Activated effector memory CD4-positive, alpha-beta T cell treated with anti-CD3 and anti-CD28 coated beads, Interleukin-2, amount 50 U/mL, for 16 hours (primary cell): ENCODE results near the gene TAX1BP3.
"Not testable (repeated sequence)": the region's sequence is repeated elsewhere in the genome, so short reads cannot be mapped to it uniquely, and the experiment has no call there.

Experiments used
- DNase-seq: peaks from one replicate; pipeline ENCODE4 v3.0.0-alpha.2; 2020

The TAX1BP3 gene, protein sequence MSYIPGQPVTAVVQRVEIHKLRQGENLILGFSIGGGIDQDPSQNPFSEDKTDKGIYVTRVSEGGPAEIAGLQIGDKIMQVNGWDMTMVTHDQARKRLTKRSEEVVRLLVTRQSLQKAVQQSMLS

DNA sequence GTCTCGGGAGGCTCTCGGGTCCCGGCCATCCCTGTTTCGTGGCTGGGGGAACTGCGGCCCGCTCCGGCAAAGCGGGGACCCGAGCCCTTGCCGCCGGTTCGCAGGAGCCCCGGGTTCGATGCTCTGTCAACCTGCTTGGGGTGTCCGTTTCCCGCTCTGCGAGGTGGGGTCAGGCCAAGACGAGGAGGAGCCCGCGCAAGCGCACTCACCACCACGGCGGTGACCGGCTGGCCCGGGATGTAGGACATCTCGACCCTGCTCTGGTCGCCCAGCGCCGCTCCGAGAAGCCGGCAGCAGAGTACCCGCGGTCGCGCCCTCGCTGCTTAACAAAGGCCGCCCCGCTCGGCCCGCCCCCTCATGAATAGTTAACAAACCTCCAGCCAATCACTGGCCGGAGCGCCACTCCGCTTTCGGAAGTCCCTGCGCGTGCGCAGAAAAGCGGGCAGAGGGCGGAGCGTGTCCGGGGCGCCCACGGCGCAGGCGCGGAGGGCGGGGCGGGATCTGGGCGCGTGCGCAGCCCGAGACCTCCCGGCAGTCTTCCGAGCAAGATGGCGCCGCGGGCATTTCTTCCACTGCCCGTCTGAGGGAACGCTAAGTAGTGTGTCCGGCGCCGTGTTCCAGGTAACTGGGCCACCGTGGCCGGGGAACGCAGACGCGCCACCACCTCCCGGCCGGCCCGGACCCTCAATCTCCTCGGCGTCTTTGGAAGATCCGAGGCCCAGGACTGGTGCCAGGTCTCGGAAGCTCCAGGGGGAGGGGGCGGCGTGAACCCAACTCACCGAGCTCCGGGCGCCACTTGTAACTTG, at the start of gene TAX1BP3, which contains the start of gene EMC6:
TAX1BP3 (minus strand) TSS at position 300 of the 806 bp plus-strand sequence; CDS start at position 248, 52 bp downstream.
EMC6 (plus strand) TSS at position 534 of the 806 bp plus-strand sequence. CDS start 335 bp downstream, outside the sequence.
- DNase-seq, result peak; percentile 99

DNA sequence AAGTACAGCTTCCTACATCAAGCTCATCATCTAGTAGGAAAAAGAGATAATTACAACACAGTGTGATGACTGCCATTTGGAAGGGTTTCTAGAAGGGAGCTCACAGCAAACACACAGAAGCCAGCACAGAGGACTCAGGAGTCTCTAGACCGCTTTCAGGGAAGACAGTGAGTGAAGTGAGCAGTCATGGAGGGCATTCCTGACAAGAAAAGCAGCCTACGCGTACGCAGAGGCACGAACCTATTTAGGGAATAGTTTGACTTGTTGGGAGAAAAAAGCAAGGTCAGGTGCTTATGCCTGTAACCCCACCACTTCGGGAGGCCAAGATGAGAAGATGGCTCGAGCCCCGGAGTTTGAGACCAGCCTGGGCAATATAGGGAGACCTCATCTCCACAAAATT, 46.9 kb upstream of the TAX1BP3 start:
- no peak for DNase-seq

DNA sequence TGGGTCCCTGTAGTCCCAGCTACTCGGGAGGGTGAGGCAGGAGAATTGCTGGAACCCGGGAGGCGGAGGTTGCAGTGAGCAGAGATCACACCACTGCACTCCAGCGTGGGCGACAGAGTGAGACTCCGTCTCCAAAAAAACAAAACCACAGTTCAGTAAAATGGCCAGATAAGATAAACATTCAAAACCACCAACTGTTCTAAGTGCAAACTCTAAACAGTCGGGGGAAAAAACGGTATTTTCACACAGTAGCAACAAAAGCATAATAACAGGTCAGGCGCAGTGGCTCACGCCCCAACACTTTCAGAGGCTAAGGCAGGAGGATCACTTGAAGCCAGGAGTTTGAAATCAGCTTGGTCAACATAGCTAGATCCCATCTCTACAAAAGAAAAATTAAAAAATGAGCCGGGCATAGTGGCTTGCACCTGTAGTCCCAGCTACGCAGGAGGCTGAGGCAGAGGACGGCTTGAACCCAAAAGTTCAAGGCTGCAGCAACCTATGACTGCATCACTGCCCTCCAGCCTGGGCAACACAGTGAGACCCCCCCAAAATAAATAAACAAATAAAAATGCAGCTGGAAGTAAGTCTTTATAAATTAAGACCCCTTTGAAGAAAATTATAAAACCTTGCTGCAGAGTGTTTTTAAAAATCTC, 44.6 kb upstream of the TAX1BP3 start:
- peak; percentile 69 for DNase-seq

DNA sequence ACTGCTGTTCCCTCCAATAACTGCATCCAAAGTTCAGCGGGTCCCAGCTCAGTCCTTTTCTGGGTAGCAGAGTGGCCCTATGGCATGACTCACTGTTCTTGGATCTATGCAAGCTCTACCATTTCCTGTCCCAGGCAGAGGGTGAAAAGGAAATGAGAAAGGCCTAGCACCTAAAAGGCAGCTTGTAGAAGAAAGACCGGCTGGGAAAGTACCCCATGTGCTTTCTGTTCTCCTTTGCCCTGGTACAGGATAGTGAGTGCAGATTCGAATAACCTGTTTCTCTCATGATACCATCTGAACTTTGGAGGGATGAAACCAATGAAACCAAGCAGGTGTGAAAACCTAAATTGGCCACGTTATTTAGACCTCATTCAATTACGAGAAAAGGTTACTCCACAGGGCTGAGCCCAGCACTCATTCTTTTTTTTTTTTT, 42.6 kb upstream of the TAX1BP3 start:
- peak; percentile 86 for DNase-seq

DNA sequence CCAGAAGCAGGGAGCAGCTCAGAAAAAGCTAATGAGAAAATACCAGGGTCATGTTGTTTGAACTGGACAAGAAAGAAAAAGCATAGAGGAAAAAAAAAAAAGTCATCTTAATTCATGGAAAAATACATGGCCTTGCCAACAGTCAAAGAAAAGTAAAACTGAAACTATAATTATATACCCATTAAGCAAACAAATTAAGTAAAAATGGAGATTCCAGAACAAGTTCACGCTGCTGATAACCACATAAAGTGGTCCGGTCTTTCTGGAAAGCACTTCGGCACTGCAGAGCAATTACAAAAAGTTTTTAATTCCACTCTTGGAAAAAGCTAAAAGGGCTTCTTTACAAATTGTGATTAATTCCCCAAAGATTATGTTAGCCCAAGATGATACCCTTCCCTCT, 40.0 kb upstream of the TAX1BP3 start:
- DNase-seq, result no peak

DNA sequence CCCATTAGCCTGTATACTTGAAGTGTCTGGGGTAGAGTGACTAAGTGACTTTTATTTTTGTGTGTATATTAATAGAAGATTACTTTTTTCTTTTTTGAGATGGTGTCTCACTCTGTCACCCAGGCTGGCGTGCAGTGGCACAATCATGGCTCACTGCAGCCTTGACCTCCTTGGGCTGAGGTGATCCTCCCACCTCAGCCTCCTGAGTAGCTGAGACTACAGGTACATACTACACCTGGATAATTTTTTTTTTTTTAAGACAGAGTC, 37.3 kb upstream of the TAX1BP3 start:
- not testable (repeated sequence) for DNase-seq

DNA sequence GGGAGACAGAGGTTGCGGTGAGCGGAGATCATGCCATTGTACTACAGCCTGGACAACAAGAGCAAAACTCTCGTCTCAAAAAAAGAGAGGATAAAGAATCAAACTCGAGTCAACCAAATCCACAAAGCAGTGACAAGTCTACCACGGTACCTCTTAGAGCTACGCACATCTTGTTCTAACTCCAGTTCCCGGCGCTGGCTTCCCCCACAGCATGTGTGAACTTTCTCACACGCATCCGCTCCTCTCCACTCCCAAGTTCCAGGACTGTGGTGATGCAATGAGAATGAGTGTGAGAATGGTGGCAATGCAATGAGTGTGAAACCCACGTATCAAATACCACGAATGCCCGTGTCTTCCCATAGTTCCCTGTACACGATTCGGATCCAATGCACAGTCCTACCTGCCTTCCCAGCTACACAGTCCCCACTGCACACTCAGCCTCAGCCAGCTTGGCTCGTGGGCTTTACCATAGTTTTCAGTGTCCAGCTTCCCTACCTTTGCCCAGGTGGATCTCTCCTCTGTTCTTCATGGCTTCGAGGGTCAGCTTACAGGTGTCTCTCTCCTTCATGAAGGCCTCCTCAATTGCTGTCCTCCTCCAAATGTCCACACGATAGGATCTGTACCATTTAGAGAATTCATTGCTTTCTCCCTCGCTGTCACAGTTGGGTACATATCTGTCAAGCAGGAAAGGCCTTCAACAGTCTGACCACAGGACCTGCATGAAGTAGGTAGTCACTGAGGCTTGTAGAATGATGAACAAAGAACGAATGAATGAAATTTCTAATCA, 36.7 kb upstream of the TAX1BP3 start:
- no peak for DNase-seq

DNA sequence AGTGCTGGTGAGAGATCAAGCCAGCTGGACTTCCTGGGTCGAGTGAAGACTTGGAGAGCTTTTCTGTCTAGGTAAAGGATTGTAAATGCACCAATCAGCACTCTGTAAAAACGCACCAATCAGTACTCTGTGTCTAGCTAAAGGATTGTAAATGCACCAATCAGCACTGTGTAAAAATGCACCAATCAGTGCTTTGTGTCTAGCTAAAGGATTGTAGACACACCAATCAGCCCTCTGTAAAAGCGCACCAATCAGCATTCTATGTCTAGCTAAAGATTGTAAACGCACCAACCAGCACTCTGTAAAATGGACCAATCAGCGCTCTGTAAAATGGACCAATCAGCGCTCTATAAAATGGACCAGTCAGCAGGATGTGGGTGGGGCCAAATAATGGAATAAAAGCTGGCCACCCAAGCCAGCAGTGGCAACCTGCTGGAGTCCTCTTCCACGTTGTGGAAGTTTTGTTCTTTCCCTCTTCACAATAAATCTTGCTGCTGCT, 33.7 kb upstream of the TAX1BP3 start:
- not testable (repeated sequence) for DNase-seq

DNA sequence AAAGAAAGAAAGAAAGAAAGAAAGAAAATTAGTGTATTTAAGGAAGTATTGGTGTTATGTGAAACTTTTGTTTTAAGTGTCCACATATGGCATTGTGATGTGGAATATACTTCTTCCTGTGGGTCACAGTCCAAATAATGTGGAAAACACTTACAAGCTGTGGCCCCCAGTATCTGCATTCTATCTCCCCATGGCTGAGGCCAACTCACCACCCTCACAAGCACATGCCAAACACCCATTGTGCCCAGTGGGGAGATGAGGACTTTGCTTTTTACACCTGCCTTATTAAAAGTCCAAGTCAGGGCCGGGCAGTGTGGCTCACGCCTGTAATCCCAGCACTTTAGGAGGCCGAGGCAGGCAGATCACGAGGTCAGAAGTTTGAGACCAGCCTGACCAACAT, 31.6 kb upstream of the TAX1BP3 start:
- no peak for DNase-seq

DNA sequence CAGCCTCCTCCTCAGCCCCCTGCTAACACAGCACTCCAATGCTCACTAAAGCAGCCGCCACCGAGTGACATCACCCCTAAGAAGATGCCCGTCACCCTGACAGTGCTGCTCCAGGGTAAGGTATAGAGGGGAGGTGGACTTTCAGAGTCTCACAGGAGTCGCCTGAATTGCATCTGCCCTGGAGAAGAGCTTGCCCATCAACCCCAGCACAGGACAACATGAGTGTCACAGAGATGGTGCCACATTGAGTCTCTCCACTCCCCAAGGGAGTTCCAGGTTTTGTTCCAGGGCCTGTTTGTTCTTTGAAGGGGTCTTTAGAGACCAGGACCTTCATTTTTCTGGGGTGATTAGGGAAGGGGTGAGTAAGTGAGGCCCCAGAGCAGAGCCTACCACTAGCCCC, 29.8 kb upstream of the TAX1BP3 start:
- DNase-seq, result no peak

DNA sequence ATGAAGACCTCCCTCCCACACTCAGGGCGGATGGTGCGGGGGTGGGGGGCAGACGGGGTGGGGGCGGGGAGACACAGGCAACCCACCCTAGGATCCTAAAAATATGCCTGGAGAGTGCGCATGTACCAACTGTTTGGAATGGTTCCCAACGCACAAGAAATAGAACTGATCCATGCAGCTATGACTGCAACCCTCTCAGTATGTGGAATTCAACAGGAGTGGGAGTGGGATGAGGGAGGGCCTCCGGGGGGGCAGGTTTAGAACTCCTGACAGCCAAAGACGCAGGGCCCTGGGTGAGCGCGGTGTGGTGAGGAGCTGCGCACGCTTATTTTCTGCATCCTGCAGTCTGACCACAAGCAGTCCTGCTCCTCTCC, 28.7 kb upstream of the TAX1BP3 start:
- no peak for DNase-seq

DNA sequence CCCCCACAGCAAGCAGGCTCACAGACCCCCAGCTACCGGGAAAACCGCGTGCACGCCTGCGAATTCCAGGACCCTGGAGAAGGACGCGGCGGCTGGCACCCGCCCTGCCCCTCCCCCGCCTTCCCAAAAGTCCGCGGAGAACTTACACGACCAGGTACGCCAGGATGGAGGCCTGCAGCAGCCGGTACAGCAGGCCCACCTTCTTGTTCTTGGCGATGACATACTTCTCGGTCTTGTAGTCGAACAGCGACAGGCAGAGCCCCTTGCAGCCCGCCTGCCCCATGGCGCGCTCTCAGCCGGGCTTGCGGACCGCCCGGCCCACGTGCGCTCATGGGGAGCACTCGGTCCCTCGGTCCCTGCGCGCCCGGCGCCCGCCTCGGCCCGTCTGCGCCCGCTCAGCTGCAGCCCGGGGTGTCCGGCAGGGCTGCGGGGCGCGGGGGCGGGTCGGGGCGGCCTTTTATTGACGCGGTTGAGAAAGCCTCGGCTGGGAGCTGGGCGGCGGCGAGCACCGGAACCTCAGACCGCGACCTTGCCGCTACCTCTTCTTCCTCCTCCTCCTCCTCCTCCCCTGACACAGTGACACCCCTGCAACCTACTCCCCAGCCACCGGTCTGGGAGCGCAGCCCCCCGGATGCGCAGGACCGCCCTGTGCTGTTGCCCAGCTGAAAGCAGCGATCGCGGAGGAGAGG, 27.5 kb upstream of the TAX1BP3 start, which contains the start of gene P2RX5:
P2RX5 (minus strand) TSS at position 433 of the 689 bp plus-strand sequence; CDS start at position 283, 150 bp downstream.
- peak; percentile 74 for DNase-seq

DNA sequence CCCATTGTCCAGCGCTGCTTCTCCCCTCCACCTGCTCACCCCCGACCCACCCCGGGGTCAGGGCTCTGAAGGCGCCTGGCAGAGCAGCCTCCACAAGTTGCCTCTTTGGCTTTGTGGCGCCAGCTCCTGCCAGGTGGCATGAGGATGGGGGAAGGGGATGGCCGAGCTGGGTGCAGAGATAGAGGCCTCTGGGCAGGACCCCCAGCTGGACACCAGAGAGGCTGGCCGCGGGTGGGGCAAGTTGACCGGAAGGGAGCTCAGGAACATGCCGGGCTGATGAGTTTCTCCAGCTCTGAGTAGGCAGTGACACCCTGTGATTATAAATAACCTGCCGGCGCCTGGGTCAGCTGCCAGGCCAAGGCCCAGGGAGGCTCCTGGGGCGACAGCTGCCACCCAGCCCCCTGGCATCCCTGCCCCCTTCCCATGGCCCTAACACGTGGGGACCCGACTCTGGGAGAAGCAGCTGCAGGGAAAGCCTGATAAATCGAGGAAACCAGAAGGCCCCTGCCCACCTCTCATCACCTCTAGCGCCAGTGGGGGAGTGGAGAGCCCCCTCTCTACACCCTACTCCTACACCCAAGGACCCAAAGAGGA, 26.8 kb upstream of the TAX1BP3 start:
- DNase-seq, result no peak

DNA sequence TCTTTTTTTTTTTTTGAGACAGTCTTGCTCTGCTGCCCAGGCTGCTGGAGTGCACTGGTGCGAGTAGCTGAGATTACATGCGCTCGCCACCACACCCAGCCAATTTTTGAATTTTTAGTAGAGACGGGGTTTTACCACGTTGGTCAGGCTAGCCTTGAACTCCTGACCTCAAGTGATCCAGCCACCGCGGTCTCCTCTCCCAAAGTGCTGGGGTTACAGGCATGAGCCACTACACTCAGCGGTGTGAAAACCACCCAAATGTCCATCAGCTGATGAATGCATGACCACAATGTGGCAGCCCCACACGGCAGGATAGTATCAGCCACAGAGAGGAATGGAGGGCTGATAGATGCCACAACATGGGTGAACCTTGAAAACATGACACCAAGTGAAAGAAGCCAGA, 25.5 kb upstream of the TAX1BP3 start:
- DNase-seq, result no peak

DNA sequence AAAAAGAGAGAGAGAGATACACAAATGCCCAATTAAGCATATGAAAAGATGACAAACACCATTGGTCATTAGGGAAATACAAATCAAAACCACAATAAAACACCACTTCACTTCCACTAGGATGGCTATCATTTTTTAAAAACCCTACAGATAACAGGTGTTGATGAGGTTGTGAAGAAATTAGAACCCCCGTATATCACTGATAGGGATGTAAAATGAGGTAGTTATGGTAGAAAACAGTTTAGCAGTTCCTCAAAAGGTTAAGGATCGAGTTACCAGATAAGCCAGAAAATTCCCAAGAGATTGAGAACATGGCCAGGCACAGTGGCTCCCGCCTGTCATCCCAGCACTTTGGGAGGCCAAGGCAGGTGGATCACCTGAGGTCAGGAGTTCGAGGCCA, 24.8 kb upstream of the TAX1BP3 start:
- no peak for DNase-seq

DNA sequence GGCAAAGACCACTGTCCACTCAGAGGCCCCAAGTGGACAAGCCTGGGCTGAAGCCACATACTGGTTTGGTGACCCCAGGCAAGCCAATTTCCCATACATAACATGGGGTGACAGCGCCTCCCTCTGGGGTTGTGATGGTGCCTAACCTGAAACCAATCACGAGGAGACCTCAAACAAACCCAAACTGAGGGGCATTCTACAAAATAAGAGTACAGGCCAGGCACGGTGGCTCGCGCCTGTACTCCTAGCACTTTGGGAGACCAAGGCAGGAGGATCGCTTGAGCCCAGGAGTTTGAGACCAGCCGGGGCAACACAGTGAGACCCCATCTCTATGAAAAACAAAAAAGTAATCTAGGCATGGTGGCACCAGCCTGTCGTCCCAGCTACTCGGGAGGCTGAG, 24.0 kb upstream of the TAX1BP3 start:
- DNase-seq, result no peak

DNA sequence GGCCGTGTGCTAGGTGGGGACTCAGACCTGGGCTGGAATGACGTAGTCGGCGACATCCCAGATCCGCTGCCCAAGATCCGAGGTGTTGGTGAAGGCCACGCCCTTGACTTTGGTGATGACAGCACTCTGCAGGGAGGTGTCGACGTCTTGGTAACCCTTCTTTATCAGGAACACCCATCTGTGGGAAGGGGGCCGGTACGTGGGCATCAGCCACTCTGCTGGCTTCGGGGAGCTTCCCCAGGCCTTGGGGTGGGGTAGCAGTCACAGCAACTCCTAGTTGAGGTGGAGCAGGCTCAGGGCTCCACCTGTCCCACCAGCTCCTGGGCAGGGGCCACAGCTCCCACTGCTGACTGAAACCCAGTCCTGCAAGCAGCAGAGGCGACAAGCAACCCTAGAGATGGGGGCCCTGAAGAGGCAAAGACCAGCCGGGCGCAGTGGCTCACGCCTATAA, 23.3 kb upstream of the TAX1BP3 start:
- no peak for DNase-seq

DNA sequence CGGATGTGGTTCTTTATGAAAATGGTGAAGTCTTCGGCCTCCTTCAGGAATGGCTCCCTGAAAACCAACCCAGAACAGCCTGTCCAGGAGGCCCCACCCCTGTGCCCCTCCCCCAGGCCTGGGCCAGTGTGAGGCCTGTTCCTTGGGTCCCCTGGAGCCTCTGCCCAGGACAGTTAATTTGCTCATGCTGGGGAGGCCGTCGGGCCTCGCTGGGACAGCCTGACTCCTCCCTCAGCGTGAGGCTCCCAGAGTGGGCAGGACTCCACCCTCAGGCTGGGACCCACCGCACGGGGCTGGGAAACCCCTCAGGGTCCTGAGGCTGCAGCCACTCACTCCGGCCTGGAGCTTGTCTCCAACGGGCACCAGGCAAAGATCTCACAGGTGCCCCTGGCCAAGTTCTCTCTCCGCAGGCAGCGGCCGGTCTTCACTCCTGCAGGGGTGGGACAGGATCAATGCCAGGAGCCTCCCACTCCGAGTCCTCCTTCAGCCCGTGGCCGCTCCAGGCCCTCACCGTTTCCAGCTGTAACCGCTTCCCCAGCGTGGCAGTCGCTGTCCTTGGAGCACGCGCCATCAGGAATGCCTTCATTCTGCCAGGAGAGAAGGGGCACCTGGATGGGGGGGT, 21.8 kb upstream of the TAX1BP3 start:
- DNase-seq, result no peak

DNA sequence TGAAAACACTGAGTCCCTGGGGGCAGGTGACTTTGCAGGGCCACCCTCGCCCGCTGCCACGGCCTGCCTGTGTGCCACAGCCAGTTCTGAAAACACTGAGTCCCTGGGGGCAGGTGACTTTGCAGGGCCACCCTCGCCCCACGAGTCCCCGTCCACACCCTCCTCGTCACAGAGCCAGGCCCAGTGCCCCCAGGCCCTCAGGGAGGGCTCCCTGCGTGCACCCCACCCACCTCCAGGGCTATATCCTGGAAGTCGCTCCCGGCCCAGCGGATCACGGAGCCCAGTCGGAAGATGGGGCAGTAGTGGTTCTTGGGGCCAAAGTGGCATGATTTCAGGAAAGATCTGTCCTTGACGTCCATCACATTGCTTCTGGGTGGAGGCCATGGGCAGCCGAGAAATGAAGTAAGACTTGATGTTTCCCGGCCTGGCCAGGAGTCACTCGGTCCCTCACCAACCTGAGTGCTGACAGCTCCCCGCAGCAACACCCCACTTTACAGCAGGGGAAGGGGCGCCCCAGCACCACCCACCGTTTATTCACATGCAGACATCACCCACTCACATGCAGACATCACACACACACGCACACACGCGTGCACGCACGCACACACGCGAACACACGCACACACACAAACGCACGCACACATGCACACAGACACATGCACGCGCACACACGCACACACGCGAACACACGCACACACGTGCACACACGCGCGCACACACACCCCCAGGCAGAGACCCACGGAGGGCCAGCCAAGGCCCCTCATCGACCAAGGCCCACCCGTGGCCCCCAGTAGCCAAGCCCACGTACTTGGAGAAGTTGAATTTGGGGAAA, 21.1 kb upstream of the TAX1BP3 start:
- no peak for DNase-seq

DNA sequence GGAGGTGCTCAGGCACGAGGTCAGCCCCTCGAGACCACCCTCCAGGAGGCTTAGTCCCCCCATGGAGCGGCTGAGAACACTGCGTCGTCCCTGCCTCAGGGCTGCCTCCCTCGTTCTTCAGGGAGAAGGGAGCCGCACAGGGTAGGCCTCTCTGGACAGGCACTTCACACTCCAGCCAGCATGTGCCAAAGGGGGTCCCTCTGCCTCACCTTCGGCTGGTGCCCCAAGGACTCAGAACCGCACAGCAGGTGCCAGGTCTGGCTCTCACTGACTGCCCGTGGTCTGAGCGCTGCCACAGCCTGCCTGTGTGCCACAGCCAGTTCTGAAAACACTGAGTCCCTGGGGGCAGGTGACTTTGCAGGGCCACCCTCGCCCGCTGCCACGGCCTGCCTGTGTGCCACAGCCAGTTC, 20.5 kb upstream of the TAX1BP3 start:
- no peak for DNase-seq
